ENCODE data around the gene ATG16L2. TPM values are rescaled to one million over a fixed set of nuclear protein-coding genes. Genes with fewer than 3 reads are reported as not detected.
"Not testable (repeated sequence)": the region's sequence is repeated elsewhere in the genome, so short reads cannot be mapped to it uniquely, and the experiment has no call there.

ATG16L2 gene
- total RNA-seq, 2 experiments from 2014 or later = 55.3 to 59.4 TPM

GRCh38 chr11:72807792-72808191 is 6.4 kb upstream of the ATG16L2 start:
- ChIA-PET CTCF (interaction anchor here (0.7 to 1.5 kb wide), 2 partner anchors 14 to 71 kb away, joined by 3 to 4 read pairs; partner anchors contain the start of gene STARD10), POLR2A (no interaction called here)
- no peak for ATAC-seq
- no peaks in the 10 kb centered on the region for H3K9me3 Mint-ChIP-seq (ENCODE audit: low read depth)
- intact Hi-C loops (cut with DNase I, micrococcal nuclease) = no loop called here
- peaks cover 33% of the 10 kb centered on the region for H3K36me3 Mint-ChIP-seq (ENCODE audit: low read depth)
- no peaks in the 10 kb centered on the region for H3K27me3 Mint-ChIP-seq
- peaks cover 16% of the 10 kb centered on the region for H3K4me1 Mint-ChIP-seq
- no peak overlapping the region for H3K27ac Mint-ChIP-seq
- H3K4me3 Mint-ChIP-seq = no peak overlapping the region
- DNase-seq = no peak

DNA sequence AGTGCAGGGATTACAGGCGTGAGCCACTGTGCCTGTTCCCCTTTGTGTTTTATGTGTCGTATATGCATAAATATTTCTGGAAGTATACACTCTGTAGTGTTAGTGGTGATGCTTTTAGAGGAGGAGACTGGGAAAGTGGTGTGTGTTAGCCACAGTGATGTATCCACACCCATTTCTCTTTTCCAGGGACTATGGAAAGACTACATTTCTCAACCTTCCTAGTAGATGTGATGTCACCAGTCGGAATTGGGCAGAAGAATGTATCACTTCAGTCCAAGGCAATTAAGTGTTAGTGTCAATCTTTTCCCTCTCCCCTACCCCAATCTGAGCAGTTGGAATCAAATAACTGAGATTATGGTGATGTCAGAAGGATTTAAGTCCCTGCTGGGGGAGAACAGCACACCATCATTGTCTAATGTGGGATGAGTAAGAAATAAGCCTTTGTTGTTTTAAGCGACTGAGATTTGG is 5.8 kb upstream of the ATG16L2 start:
- CTCF ChIA-PET = interaction anchor here (1.1 to 1.9 kb wide), 3 partner anchors 14 to 86 kb away, joined by 3 to 4 read pairs (median 3); partner anchors contain the start of gene STARD10
- no peak overlapping the region for H3K27ac Mint-ChIP-seq

DNA sequence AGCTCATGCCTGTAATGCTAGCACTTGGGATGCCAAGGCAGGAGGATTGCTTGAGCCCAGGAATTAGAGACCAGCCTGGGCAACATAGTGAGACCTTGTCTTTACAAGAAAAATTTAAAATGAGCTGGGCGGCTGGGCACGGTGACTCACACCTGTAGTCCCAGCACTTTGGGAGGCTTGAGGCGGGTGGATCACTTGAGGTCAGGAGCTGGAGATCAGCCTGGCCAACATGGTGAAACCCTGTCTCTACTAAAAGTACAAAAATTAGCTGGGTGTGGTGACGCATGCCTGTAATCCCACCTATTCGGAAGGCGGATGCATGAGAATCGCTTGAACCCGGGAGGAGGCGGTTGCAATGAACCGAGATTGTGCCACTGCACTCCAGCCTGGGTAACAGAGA is 2.5 kb upstream of the ATG16L2 start:
- Mint-ChIP-seq H3K4me3 (peak overlapping the region; percentile 62), H3K4me1 (peaks cover 25% of the 10 kb centered on the region), H3K36me3 (ENCODE audit: low read depth) (peaks cover 43% of the 10 kb centered on the region)
- POLR2A ChIA-PET = interaction anchor here (1.2 kb wide), 1 partner anchor 16 kb away, joined by 4 read pairs; no protein-coding TSS in a partner anchor
- not testable (repeated sequence) for H3K9me3 Mint-ChIP-seq (ENCODE audit: low read depth); H3K27ac Mint-ChIP-seq; ATAC-seq; H3K27me3 Mint-ChIP-seq; DNase-seq
- CTCF ChIA-PET = interaction anchor here (0.8 to 3.2 kb wide), 3 partner anchors 18 to 86 kb away, joined by 3 to 34 read pairs (median 20); partner anchors contain the start of gene STARD10
- intact Hi-C loops (cut with DNase I, micrococcal nuclease) = loop anchor here (2.0 to 5.0 kb wide), 2 partner anchors 89 to 1066 kb away; partner anchors contain the start of genes COA4 (in 1 of the 2) and PAAF1 (in 1 of the 2)

More for the DNA sequence above, 5.8 kb upstream of the ATG16L2 start:
- H3K9me3 Mint-ChIP-seq (ENCODE audit: low read depth) = no peaks in the 10 kb centered on the region
- H3K4me1 Mint-ChIP-seq = peaks cover 18% of the 10 kb centered on the region
- ATAC-seq (no peak), DNase-seq (no peak)
- peaks cover 38% of the 10 kb centered on the region for H3K36me3 Mint-ChIP-seq (ENCODE audit: low read depth)
- H3K27me3 Mint-ChIP-seq = no peaks in the 10 kb centered on the region
- no peak overlapping the region for H3K4me3 Mint-ChIP-seq
- intact Hi-C loops (cut with DNase I, micrococcal nuclease) = no loop called here
- POLR2A ChIA-PET = no interaction called here

- no peaks in the 10 kb centered on the region for H3K27me3 Mint-ChIP-seq
- peak overlapping the region; percentile 91 for H3K4me3 Mint-ChIP-seq
- no peak for DNase-seq
- peak; percentile 0 for ATAC-seq
- peak overlapping the region; percentile 98 for H3K27ac Mint-ChIP-seq
- intact Hi-C loops (cut with DNase I, micrococcal nuclease) = loop anchor here (2.0 to 5.0 kb wide), 2 partner anchors 90 to 1065 kb away; partner anchors contain the start of genes COA4 (in 1 of the 2) and PAAF1 (in 1 of the 2)
- ChIA-PET POLR2A (interaction anchor here (1.0 to 1.6 kb wide), 4 partner anchors 19 to 90 kb away, joined by 4 to 29 read pairs (median 12); partner anchors contain the start of gene STARD10), CTCF (interaction anchor here (0.7 to 3.2 kb wide), 15 partner anchors 14 to 128 kb away, joined by 3 to 34 read pairs (median 4); partner anchors contain the start of gene STARD10)
- H3K36me3 Mint-ChIP-seq (ENCODE audit: low read depth) = peaks cover 49% of the 10 kb centered on the region
- no peaks in the 10 kb centered on the region for H3K9me3 Mint-ChIP-seq (ENCODE audit: low read depth)
- H3K4me1 Mint-ChIP-seq = peaks cover 26% of the 10 kb centered on the region
These were observed 1.6 kb upstream of the ATG16L2 start for GRCh38 chr11:72812604-72812966.

GRCh38 chr11:72812967-72813739 is 1.1 kb upstream of the ATG16L2 start:
- ChIA-PET CTCF (interaction anchor here (0.6 to 3.2 kb wide), 22 partner anchors 15 to 443 kb away, joined by 3 to 34 read pairs (median 4); partner anchors contain the start of genes FCHSD2 and STARD10), POLR2A (interaction anchor here (0.6 to 1.6 kb wide), 9 partner anchors 9 to 329 kb away, joined by 3 to 29 read pairs (median 4); partner anchors contain the start of genes FCHSD2 and STARD10)
- Mint-ChIP-seq H3K36me3 (ENCODE audit: low read depth) (peaks cover 53% of the 10 kb centered on the region), H3K27me3 (no peaks in the 10 kb centered on the region), H3K9me3 (ENCODE audit: low read depth) (no peaks in the 10 kb centered on the region), H3K27ac (peak overlapping the region; percentile 98), H3K4me1 (peaks cover 28% of the 10 kb centered on the region), H3K4me3 (peak overlapping the region; percentile 91)
- DNase-seq (peak; percentile 89), ATAC-seq (peak; percentile 67)
- intact Hi-C loops (cut with DNase I, micrococcal nuclease) = loop anchor here (1.0 to 5.0 kb wide), 3 partner anchors 19 to 1064 kb away; partner anchors contain the start of genes COA4 (in 1 of the 2), PAAF1 (in 1 of the 2) and STARD10 (in 1 of the 2)

- peak overlapping the region; percentile 98 for H3K27ac Mint-ChIP-seq
- no peaks in the 10 kb centered on the region for H3K9me3 Mint-ChIP-seq (ENCODE audit: low read depth)
- H3K4me3 Mint-ChIP-seq = peak overlapping the region; percentile 91
- intact Hi-C loops (cut with DNase I, micrococcal nuclease) = loop anchor here (1.0 to 5.0 kb wide), 19 partner anchors 20 to 1063 kb away; partner anchors contain the start of genes FCHSD2 (in 2 of the 2), ANAPC15 (in 1 of the 2), ARAP1 (in 1 of the 2) and CLPB (in 1 of the 2)
- ChIA-PET CTCF (interaction anchor here (0.6 to 3.2 kb wide), 17 partner anchors 14 to 442 kb away, joined by 3 to 34 read pairs (median 4); partner anchors contain the start of genes FCHSD2 and STARD10), POLR2A (interaction anchor here (0.6 to 1.6 kb wide), 9 partner anchors 9 to 329 kb away, joined by 3 to 29 read pairs (median 4); partner anchors contain the start of genes FCHSD2 and STARD10)
- peaks cover 53% of the 10 kb centered on the region for H3K36me3 Mint-ChIP-seq (ENCODE audit: low read depth)
- ATAC-seq = peak; percentile 58
- peaks cover 30% of the 10 kb centered on the region for H3K4me1 Mint-ChIP-seq
- DNase-seq = peak; percentile 88
- H3K27me3 Mint-ChIP-seq = no peaks in the 10 kb centered on the region
These were observed 398 bp upstream of the ATG16L2 start for GRCh38 chr11:72813740-72814285.

GRCh38 chr11:72815110-72815618 is 953 bp downstream of the ATG16L2 start:
- H3K36me3 Mint-ChIP-seq (ENCODE audit: low read depth) = peaks cover 48% of the 10 kb centered on the region
- ChIA-PET POLR2A (interaction anchor here (0.5 to 1.2 kb wide), 3 partner anchors 13 to 21 kb away, joined by 3 to 8 read pairs (median 6); partner anchors contain the start of gene STARD10), CTCF (interaction anchor here (0.6 to 2.2 kb wide), 5 partner anchors 51 to 327 kb away, joined by 3 to 8 read pairs (median 3); partner anchors contain the start of gene FCHSD2)
- peak overlapping the region; percentile 97 for H3K27ac Mint-ChIP-seq
- intact Hi-C loops (cut with DNase I, micrococcal nuclease) = loop anchor here in 1 of 2 experiments (2.0 kb wide), 3 partner anchors 156 to 946 kb away; partner anchors contain the start of genes INPPL1 and RAB6A
- no peaks in the 10 kb centered on the region for H3K27me3 Mint-ChIP-seq
- ATAC-seq (no peak), DNase-seq (no peak)
- peak overlapping the region; percentile 91 for H3K4me3 Mint-ChIP-seq
- H3K4me1 Mint-ChIP-seq = peaks cover 31% of the 10 kb centered on the region
- no peaks in the 10 kb centered on the region for H3K9me3 Mint-ChIP-seq (ENCODE audit: low read depth)

- CTCF ChIA-PET = interaction anchor here (0.7 to 2.2 kb wide), 5 partner anchors 9 to 326 kb away, joined by 3 to 13 read pairs (median 3); partner anchors contain the start of genes FCHSD2 and STARD10
- peaks cover 32% of the 10 kb centered on the region for H3K4me1 Mint-ChIP-seq
- intact Hi-C loops (cut with DNase I, micrococcal nuclease) = no loop called here
- H3K4me3 Mint-ChIP-seq = peak overlapping the region; percentile 91
- H3K36me3 Mint-ChIP-seq (ENCODE audit: low read depth) = peaks cover 38% of the 10 kb centered on the region
- no peaks in the 10 kb centered on the region for H3K27me3 Mint-ChIP-seq
- no peak for DNase-seq
- peak overlapping the region; percentile 97 for H3K27ac Mint-ChIP-seq
- POLR2A ChIA-PET = interaction anchor here (1.0 kb wide), 1 partner anchor 81 kb away, joined by 4 read pairs; no protein-coding TSS in a partner anchor
- ATAC-seq = no peak
- H3K9me3 Mint-ChIP-seq (ENCODE audit: low read depth) = no peaks in the 10 kb centered on the region
These were observed 2.3 kb downstream of the ATG16L2 start for GRCh38 chr11:72816404-72816990.

GRCh38 chr11:72817966-72818365 is 3.8 kb downstream of the ATG16L2 start:
- DNase-seq (no peak), ATAC-seq (no peak)
- H3K4me3 Mint-ChIP-seq = no peak overlapping the region
- ChIA-PET POLR2A (no interaction called here), CTCF (interaction anchor here (1.2 kb wide), 2 partner anchors 13 to 20 kb away, joined by 3 to 5 read pairs; no protein-coding TSS in a partner anchor)
- peaks cover 28% of the 10 kb centered on the region for H3K36me3 Mint-ChIP-seq (ENCODE audit: low read depth)
- H3K27ac Mint-ChIP-seq = no peak overlapping the region
- peaks cover 21% of the 10 kb centered on the region for H3K4me1 Mint-ChIP-seq
- intact Hi-C loops (cut with DNase I, micrococcal nuclease) = no loop called here
- H3K9me3 Mint-ChIP-seq (ENCODE audit: low read depth) = no peaks in the 10 kb centered on the region
- no peaks in the 10 kb centered on the region for H3K27me3 Mint-ChIP-seq

DNA sequence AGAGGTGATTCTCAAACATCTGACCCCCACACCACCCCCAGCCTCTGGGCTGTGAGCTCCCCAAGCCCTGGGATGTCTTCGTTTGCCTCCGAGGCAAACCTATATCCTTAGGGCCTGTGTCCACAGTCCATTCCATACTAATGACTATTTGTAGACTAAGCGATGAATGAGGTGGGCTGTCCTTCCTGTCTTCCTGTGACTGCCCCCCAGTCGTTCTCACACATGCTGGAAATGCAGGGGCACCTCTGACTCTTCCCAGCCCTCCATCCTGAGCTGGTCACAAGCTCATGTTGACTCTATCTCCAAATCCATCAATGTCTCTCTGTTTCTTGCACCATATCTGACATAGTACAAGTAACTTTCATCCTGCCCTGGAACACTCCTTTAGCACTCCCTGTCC is 4.8 kb downstream of the ATG16L2 start:
- DNase-seq (no peak), ATAC-seq (no peak)
- peaks cover 20% of the 10 kb centered on the region for H3K4me1 Mint-ChIP-seq
- POLR2A ChIA-PET = no interaction called here
- intact Hi-C loops (cut with DNase I, micrococcal nuclease) = no loop called here
- H3K36me3 Mint-ChIP-seq (ENCODE audit: low read depth) = peaks cover 25% of the 10 kb centered on the region
- no peaks in the 10 kb centered on the region for H3K27me3 Mint-ChIP-seq
- peak overlapping the region; percentile 13 for H3K27ac Mint-ChIP-seq
- no peaks in the 10 kb centered on the region for H3K9me3 Mint-ChIP-seq (ENCODE audit: low read depth)
- CTCF ChIA-PET = interaction anchor here (0.6 to 1.7 kb wide), 4 partner anchors 13 to 92 kb away, joined by 3 to 7 read pairs (median 5); no protein-coding TSS in a partner anchor
- no peak overlapping the region for H3K4me3 Mint-ChIP-seq
